ENCODE data around the gene KRT20.

KRT20 gene

DNA sequence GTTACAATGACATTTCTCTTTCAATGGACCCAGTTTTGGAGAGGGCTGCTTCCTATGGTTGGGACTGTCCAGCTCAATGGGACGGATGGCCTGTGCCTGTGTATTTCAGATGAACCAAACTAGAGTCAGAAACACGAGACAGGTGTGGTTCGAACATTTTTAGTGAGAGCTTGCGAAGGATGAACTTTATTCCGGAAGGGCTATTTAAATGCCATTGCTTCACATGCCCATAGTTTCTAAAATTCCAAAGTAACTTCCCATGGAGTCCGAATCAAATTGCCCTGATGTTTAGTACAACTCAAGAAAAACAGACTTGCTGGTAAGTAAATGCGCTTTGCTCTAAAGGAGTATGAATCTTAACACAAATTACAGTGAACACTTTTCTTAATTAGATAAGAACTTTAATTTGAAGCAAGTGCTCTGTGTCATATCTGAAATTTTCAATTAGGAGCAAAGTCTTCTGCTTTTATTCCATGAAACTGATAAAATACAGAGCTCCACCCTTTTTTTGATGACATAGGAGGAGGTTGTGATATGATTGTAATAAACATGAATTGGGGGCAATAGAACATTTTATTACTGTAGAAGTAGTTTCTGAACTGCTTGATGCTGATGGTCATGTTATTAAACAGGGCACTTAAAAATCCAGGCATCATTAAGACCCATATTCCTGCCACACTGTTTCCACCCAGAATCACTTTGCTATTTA lies 1.3 kb downstream of the KRT20 start:
- H3K4me3 ChIP-seq (ENCODE audit: low read depth, low read length), result no peak overlapping the region
- no peak for TF ChIP-seq CTCF (IDR thresholded peaks at IDR 0.05; ENCODE audit: low read depth, low read length)
- in situ Hi-C loops (cut with HindIII; ENCODE audit: low sequenced_read_pairs), result no loop called here
- DNase-seq (ENCODE audit: low read depth, low spot score), result no peak

DNA sequence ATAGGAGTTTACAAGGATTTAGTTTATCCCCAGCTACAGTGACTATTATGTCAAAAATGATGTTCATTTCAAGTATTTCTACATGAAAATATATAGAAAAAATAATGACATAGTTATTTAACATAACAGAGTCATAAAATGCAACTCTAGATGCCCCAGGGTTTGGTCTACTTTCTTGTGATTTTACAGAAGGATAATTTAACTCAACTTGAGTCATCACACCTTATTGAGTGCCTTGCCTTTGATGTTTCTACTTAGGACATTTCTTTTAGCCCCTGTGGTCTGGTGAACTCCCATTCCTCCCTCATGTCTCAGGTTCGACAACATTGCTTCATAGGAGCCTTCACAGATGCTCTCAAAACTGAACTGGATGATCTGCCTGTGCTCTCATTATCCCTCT lies 2.0 kb downstream of the KRT20 start:
- in situ Hi-C loops (cut with HindIII; ENCODE audit: low sequenced_read_pairs), result no loop called here
- H3K4me3 ChIP-seq (ENCODE audit: low read depth, low read length), result no peak overlapping the region
- TF ChIP-seq CTCF (IDR thresholded peaks at IDR 0.05; ENCODE audit: low read depth, low read length), result no peak
- DNase-seq (ENCODE audit: low read depth, low spot score), result no peak

DNA sequence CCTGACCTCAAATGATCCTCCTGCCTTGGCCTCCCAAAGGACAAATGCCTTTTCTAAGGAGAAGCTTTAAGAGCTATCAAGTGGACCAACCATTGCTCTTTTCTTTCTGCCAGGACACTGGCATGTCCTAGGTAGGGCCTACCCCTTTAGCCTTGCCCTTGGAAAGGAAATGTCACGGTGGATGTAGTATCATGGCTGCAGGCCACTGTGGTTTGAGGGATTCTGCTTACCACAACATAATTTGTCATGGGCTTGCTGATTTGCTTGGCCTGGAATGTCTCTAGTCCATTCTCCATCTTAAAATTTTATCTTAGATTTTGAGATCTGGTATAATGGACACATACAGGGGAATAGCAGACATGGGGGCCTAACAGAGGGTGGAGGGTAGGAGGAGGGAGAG lies 6.0 kb downstream of the KRT20 start:
- DNase-seq (ENCODE audit: low read depth, low spot score), result no peak
- no peak overlapping the region for H3K4me3 ChIP-seq (ENCODE audit: low read depth, low read length)
- in situ Hi-C loops (cut with HindIII; ENCODE audit: low sequenced_read_pairs), result no loop called here
- TF ChIP-seq CTCF (IDR thresholded peaks at IDR 0.05; ENCODE audit: low read depth, low read length), result no peak

GRCh38 chr17:40878044-40878443 lies 7.0 kb downstream of the KRT20 start:
- TF ChIP-seq CTCF (IDR thresholded peaks at IDR 0.05; ENCODE audit: low read depth, low read length), result no peak
- no peak for DNase-seq (ENCODE audit: low read depth, low spot score)
- H3K4me3 ChIP-seq (ENCODE audit: low read depth, low read length), result no peak overlapping the region
- in situ Hi-C loops (cut with HindIII; ENCODE audit: low sequenced_read_pairs), result no loop called here

DNA sequence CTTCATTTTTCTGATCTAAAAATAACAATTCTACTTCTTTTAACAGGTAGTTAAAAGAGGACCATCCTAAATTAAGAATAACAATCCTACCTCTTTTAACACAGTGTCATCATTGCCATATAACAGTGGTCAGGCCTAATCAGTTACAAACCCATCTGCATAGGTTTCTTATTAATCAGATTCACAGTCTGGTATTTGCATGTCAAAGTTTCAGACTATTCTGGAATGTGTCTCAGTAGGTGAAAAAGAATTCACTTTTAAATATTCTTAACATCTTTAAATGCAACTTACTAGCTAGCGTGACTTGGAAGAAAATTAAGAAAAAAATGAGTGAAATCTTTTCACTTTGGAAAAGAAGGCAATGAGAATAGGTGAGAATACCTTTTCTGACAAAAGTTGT lies 11.2 kb downstream of the KRT20 start:
- no peak for DNase-seq (ENCODE audit: low read depth, low spot score)

GRCh38 chr17:40873255-40873654 lies 11.8 kb downstream of the KRT20 start:
- H3K4me3 ChIP-seq (ENCODE audit: low read depth, low read length), result no peak overlapping the region
- TF ChIP-seq CTCF (IDR thresholded peaks at IDR 0.05; ENCODE audit: low read depth, low read length), result no peak
- DNase-seq (ENCODE audit: low read depth, low spot score), result no peak
- in situ Hi-C loops (cut with HindIII; ENCODE audit: low sequenced_read_pairs), result no loop called here

More for the DNA sequence above, 11.2 kb downstream of the KRT20 start:
- no peak for TF ChIP-seq CTCF (IDR thresholded peaks at IDR 0.05; ENCODE audit: low read depth, low read length)
- no peak overlapping the region for H3K4me3 ChIP-seq (ENCODE audit: low read depth, low read length)
- in situ Hi-C loops (cut with HindIII; ENCODE audit: low sequenced_read_pairs), result no loop called here
